Calu3 (cell line): Measurements from ENCODE around the gene BPIFB2. TPM values are rescaled to one million over a fixed set of nuclear protein-coding genes. Genes with fewer than 3 reads are reported as not detected.

Experiments
- BruUV-seq: library from RNA; stranded (reverse); fragments of 400-500 nt; replicated peaks from 2 replicates; lab custom pipeline; 2021; lab: Mats Ljungman, UMichigan
- CTCF ChIA-PET: fragments of 300-600 bp; sonication (Branson Sonifier 250); formaldehyde crosslinking; loops from one replicate; lab custom pipeline; 2022; ENCODE audit warnings: antibody characterized with exemption; lab: Charles Lee
- DNase-seq: peaks from one replicate; pipeline ENCODE4 v3.0.0; 2022
- H3K27ac Mint-ChIP-seq: one replicate; pipeline ENCODE4 v1.8.0; 2022; ENCODE audit warnings: mixed read lengths; ENCODE audit not compliant: unreplicated experiment
- H3K27me3 Mint-ChIP-seq: one replicate; pipeline ENCODE4 v1.8.0; 2022; ENCODE audit warnings: mixed read lengths; ENCODE audit not compliant: unreplicated experiment
- H3K36me3 Mint-ChIP-seq: one replicate; pipeline ENCODE4 v1.8.0; 2022; ENCODE audit warnings: mild to moderate bottlenecking, moderate library complexity, mixed read lengths; ENCODE audit not compliant: insufficient read depth, unreplicated experiment
- H3K4me1 Mint-ChIP-seq: one replicate; pipeline ENCODE4 v1.8.0; 2022; ENCODE audit warnings: mild to moderate bottlenecking, low read depth, mixed read lengths; ENCODE audit not compliant: unreplicated experiment
- H3K4me3 Mint-ChIP-seq: one replicate; pipeline ENCODE4 v1.8.0; 2022; ENCODE audit warnings: mild to moderate bottlenecking, low read depth, moderate library complexity, mixed read lengths; ENCODE audit not compliant: unreplicated experiment
- H3K9me3 Mint-ChIP-seq: one replicate; pipeline ENCODE4 v1.8.0; 2022; ENCODE audit warnings: low read depth, mixed read lengths; ENCODE audit not compliant: unreplicated experiment
- intact Hi-C: fragments of 100-400 bp; cut with micrococcal nuclease; formaldehyde crosslinking; loops from one replicate; pipeline ENCODE4 v1.10.0; 2022; ENCODE audit not compliant: unreplicated experiment
- total RNA-seq: library from RNA; stranded (reverse); gene quantifications from 2 replicates; pipeline ENCODE4 v1.2.3, GENCODE V29; 2022
- TF ChIP-seq, protein P1 (sequence below): fragments of 200-600 bp; IDR thresholded peaks from one replicate; pipeline ENCODE4 v1.8.0; 2022; ENCODE audit warnings: antibody characterized with exemption; ENCODE audit not compliant: unreplicated experiment

Gene BPIFB2
- total RNA-seq, 1 experiment from 2014 or later, result not detected

GRCh38 chr20:32988008-32988407, 19.5 kb upstream of the BPIFB2 start:
- Mint-ChIP-seq H3K27me3 (peaks cover 68% of the 10 kb centered on the region), H3K4me1 (no peaks in the 10 kb centered on the region), H3K4me3 (no peak overlapping the region), H3K36me3 (peaks cover under 1% of the 10 kb centered on the region), H3K27ac (no peak overlapping the region), H3K9me3 (no peaks in the 10 kb centered on the region)
- TF ChIP-seq, protein P1, sequence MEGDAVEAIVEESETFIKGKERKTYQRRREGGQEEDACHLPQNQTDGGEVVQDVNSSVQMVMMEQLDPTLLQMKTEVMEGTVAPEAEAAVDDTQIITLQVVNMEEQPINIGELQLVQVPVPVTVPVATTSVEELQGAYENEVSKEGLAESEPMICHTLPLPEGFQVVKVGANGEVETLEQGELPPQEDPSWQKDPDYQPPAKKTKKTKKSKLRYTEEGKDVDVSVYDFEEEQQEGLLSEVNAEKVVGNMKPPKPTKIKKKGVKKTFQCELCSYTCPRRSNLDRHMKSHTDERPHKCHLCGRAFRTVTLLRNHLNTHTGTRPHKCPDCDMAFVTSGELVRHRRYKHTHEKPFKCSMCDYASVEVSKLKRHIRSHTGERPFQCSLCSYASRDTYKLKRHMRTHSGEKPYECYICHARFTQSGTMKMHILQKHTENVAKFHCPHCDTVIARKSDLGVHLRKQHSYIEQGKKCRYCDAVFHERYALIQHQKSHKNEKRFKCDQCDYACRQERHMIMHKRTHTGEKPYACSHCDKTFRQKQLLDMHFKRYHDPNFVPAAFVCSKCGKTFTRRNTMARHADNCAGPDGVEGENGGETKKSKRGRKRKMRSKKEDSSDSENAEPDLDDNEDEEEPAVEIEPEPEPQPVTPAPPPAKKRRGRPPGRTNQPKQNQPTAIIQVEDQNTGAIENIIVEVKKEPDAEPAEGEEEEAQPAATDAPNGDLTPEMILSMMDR, result no peak
- no TSS peak for BruUV-seq
- no peak for DNase-seq
- intact Hi-C loops, result no loop called here
- CTCF ChIA-PET, result no interaction called here

DNA sequence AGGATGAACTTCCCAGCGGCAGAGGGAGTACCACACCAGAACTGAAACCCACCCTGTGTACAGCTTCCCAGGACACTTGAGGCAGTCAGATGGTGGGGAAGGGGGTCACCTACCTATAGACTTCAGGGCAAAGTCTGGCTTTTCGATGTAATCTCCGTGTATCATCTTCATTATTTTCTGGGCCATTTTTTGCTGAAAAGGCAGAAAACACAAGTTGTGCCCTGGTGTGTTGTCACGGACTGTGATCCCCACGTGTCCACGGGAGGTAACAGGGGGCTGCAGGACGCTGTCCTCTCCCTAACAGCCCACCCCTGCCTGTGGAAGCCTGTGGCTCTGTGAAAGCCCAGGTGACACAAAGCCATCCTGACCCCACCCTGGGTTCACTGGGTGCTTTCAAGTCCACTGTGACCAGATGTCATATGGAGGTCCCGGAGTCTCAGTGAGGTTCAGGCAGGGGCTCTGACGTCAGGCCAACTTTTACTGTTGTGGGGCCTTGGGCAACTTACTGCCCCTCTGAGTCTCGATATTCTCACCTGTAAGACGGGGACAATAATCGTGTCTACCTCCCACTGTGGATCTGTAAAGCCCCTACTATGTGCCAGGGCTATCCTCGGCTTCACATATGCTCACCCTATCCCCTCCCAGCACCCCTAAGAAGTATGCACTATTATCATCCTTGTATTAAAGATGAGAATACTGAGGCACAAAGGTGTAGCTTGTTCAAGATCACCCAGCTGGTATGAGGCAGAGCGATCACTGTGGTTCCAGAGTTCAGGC, 17.8 kb upstream of the BPIFB2 start:
- CTCF ChIA-PET, result no interaction called here

DNA sequence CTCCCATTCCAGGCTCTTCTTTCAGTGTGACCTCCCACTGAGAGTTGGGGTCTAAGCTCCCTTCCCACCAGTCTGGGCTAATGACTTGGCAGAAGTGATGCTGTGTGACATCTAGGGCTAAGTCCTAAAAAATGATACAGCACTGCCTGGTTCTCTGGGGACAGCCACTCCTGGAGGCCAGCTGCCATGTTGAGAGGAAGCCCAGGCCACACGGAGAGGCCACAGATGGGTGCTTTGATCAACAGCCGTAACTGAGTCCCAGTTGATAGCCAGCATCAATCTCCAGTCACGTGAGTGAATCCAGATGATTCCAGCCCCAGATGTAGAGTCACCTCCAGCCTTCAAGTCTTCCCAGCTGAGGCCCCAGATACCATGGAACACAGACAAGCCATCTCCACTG, 17.1 kb upstream of the BPIFB2 start:
- Mint-ChIP-seq H3K4me3 (no peak overlapping the region), H3K36me3 (no peaks in the 10 kb centered on the region), H3K27ac (no peak overlapping the region), H3K4me1 (no peaks in the 10 kb centered on the region), H3K9me3 (peaks cover 2% of the 10 kb centered on the region), H3K27me3 (peaks cover 68% of the 10 kb centered on the region)
- TF ChIP-seq, protein P1, result no peak
- no peak for DNase-seq
- intact Hi-C loops, result no loop called here
- CTCF ChIA-PET, result no interaction called here
- BruUV-seq, result no TSS peak

More for the DNA sequence above, 17.8 kb upstream of the BPIFB2 start:
- Mint-ChIP-seq H3K36me3 (no peaks in the 10 kb centered on the region), H3K9me3 (no peaks in the 10 kb centered on the region), H3K27ac (no peak overlapping the region), H3K4me3 (no peak overlapping the region), H3K4me1 (no peaks in the 10 kb centered on the region), H3K27me3 (peaks cover 68% of the 10 kb centered on the region)
- BruUV-seq, result no TSS peak
- TF ChIP-seq, protein P1, result no peak
- intact Hi-C loops, result no loop called here
- DNase-seq, result no peak

GRCh38 chr20:32991383-32991782, 16.1 kb upstream of the BPIFB2 start:
- CTCF ChIA-PET, result interaction anchor here (1.0 kb wide), 1 partner anchor 45 kb away, joined by 3 read pairs; no protein-coding TSS in a partner anchor
- no peak for DNase-seq
- no peaks in the 10 kb centered on the region for H3K4me1 Mint-ChIP-seq
- BruUV-seq, result no TSS peak
- H3K36me3 Mint-ChIP-seq, result no peaks in the 10 kb centered on the region
- H3K9me3 Mint-ChIP-seq, result peaks cover 2% of the 10 kb centered on the region
- peaks cover 68% of the 10 kb centered on the region for H3K27me3 Mint-ChIP-seq
- TF ChIP-seq, protein P1, result no peak
- H3K27ac Mint-ChIP-seq, result no peak overlapping the region
- intact Hi-C loops, result no loop called here
- no peak overlapping the region for H3K4me3 Mint-ChIP-seq
